Smooth muscle cell (in vitro differentiated cells): ENCODE results near the gene DUSP11. TPM values are rescaled to one million over a fixed set of nuclear protein-coding genes. Genes with fewer than 3 reads are reported as not detected.

Experiments used
- DNase-seq: peaks from one replicate; lab custom pipeline; 2025; ENCODE audit not compliant: unreplicated experiment; lab: John Stamatoyannopoulos, UW
- H2AFZ ChIP-seq: fragments of 200-600 bp; sonication (generic); 2 replicates; pipeline ENCODE4 v1.6.0; 2016; ENCODE audit warnings: antibody characterized with exemption, low read depth, mild to moderate bottlenecking
- H3F3A ChIP-seq: fragments of 200-600 bp; sonication (generic); 2 replicates; pipeline ENCODE4 v1.6.0; 2017; ENCODE audit warnings: antibody characterized with exemption, low read depth
- H3K27ac ChIP-seq: fragments of 200-600 bp; sonication (generic); 2 replicates; pipeline ENCODE4 v1.5.1; 2016; ENCODE audit warnings: low read depth, mild to moderate bottlenecking
- H3K27me3 ChIP-seq: fragments of 200-600 bp; sonication (generic); 2 replicates; pipeline ENCODE4 v1.6.1; 2016; ENCODE audit warnings: low read depth, mild to moderate bottlenecking
- H3K36me3 ChIP-seq: fragments of 200-600 bp; sonication (generic); 2 replicates; pipeline ENCODE4 v1.5.1; 2016; ENCODE audit warnings: low read depth
- H3K4me1 ChIP-seq: fragments of 200-600 bp; sonication (generic); 2 replicates; pipeline ENCODE4 v1.5.1; 2016; ENCODE audit warnings: low read depth
- H3K4me2 ChIP-seq: fragments of 200-600 bp; sonication (generic); 2 replicates; pipeline ENCODE4 v1.6.0; 2016; ENCODE audit warnings: mild to moderate bottlenecking
- H3K4me3 ChIP-seq: fragments of 200-600 bp; sonication (generic); 2 replicates; pipeline ENCODE4 v1.5.1; 2016; ENCODE audit warnings: mild to moderate bottlenecking
- H3K79me2 ChIP-seq: fragments of 200-600 bp; sonication (generic); 2 replicates; pipeline ENCODE4 v1.6.0; 2016; ENCODE audit warnings: low read depth, mild to moderate bottlenecking
- H3K9ac ChIP-seq: fragments of 200-600 bp; sonication (generic); 2 replicates; pipeline ENCODE4 v1.6.0; 2016; ENCODE audit warnings: low read depth
- H3K9me3 ChIP-seq: fragments of 200-600 bp; sonication (generic); replicated peaks from 2 replicates; pipeline ENCODE4 v1.5.1; 2016; ENCODE audit warnings: low read depth
- H4K20me1 ChIP-seq: fragments of 200-600 bp; sonication (generic); 2 replicates; pipeline ENCODE4 v1.6.0; 2016; ENCODE audit warnings: low read depth
- WGBS: methylation state at CpG from one replicate; pipeline ENCODE4 v1.1.7; 2016; ENCODE audit warnings: low lambda C conversion rate; 5-methylcytosine and 5-hydroxymethylcytosine counted together
- polyA plus RNA-seq: library from polyadenylated mRNA; unstranded; fragments of >200 nt; fragmentation: Nextera tagmentation; extraction: Ambion mirVana; gene quantifications from 2 replicates; pipeline ENCODE4 v1.2.1, GENCODE V29; 2016
- total RNA-seq: library from RNA; depleted of rRNA; stranded (reverse); fragments of >200 nt; gene quantifications from 2 replicates; pipeline ENCODE4 v1.2.3, GENCODE V29; 2014
- TF ChIP-seq, protein P1 (sequence below): fragments of 200-600 bp; sonication (generic); IDR thresholded peaks from 2 replicates; pipeline ENCODE4 v1.5.1; 2017; ENCODE audit warnings: borderline replicate concordance, mild to moderate bottlenecking, antibody characterized with exemption; ENCODE audit not compliant: insufficient read depth, poor library complexity, severe bottlenecking

DUSP11 gene
- total and polyA plus RNA-seq, 2 experiments from 2014 or later = 43.7 to 70.3 TPM

DNA sequence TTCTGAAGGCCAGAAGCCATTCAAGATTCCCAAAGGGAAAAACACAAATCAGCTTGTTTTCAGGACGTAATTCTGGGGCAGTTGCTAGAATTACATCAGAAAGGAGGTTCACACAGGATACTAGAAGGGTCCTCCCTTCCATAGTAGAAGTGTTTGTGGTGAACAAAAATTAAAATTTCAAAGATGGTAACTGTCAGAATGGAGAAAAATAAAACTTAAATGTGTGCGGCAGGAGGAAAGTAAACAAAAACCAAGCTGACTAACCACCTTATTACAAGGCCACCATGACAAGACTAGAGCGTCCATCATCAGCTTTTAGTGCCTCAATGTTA, 33.1 kb downstream of the DUSP11 start:
- H3K4me2 ChIP-seq = no peak overlapping the region
- no peaks in the 10 kb centered on the region for H3K9me3 ChIP-seq
- 99% methylated on average over 3 of the region's 3 CpGs for WGBS
- no peak overlapping the region for H3K9ac ChIP-seq
- H3K27me3 ChIP-seq = no peaks in the 10 kb centered on the region
- H3K4me1 ChIP-seq = no peaks in the 10 kb centered on the region
- no peaks in the 10 kb centered on the region for H4K20me1 ChIP-seq
- H3F3A ChIP-seq = no peaks in the 10 kb centered on the region
- no peak for DNase-seq
- no peak overlapping the region for H2AFZ ChIP-seq
- no peak overlapping the region for H3K4me3 ChIP-seq
- no peak overlapping the region for H3K27ac ChIP-seq
- TF ChIP-seq, protein P1, sequence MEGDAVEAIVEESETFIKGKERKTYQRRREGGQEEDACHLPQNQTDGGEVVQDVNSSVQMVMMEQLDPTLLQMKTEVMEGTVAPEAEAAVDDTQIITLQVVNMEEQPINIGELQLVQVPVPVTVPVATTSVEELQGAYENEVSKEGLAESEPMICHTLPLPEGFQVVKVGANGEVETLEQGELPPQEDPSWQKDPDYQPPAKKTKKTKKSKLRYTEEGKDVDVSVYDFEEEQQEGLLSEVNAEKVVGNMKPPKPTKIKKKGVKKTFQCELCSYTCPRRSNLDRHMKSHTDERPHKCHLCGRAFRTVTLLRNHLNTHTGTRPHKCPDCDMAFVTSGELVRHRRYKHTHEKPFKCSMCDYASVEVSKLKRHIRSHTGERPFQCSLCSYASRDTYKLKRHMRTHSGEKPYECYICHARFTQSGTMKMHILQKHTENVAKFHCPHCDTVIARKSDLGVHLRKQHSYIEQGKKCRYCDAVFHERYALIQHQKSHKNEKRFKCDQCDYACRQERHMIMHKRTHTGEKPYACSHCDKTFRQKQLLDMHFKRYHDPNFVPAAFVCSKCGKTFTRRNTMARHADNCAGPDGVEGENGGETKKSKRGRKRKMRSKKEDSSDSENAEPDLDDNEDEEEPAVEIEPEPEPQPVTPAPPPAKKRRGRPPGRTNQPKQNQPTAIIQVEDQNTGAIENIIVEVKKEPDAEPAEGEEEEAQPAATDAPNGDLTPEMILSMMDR = no peak
- H3K36me3 ChIP-seq = peaks cover 12% of the 10 kb centered on the region
- H3K79me2 ChIP-seq = no peaks in the 10 kb centered on the region

DNA sequence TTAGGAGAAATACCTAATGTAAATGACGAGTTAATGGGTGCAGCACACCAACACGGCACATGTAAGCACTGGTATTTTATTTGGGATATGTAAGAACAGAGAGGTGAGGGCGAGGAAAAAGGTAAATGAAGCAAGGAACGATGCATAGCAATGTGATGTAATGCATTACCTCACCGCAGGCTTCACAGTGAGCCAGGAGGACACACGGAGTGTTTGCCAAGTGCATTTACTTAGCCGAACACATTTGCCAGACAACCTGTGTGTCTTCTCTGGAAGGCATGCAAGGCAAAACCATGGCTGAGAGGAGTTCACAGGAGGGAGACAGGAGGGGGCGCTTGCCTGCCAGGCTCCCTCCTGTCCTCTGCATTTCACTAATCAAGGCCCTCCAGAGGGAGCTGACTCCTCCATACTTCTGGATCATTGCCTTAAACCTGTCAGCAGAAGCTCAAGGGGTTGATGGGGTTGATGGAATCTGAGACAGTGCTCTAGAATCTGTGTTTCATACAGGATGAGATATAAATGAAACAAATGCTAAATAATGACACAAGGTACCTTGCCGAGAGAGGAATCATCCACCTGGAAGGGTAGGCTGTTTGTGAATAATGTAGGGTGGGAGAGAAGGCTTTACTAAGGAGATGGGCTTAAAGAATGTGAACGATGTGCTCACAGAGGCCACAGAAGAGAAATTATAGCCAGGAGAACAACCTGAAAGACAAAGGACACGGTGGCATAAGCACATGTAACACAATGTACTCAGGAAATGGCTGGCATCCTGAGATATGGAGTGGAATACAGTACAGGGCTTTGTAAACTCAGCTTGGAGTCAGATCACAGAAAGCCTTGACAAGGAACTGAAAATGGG, 33.7 kb downstream of the DUSP11 start:
- DNase-seq = no peak
- Histone ChIP-seq H3K4me1 (no peaks in the 10 kb centered on the region), H3K27me3 (no peaks in the 10 kb centered on the region), H3K9me3 (no peaks in the 10 kb centered on the region), H3K4me3 (no peak overlapping the region), H3K9ac (no peak overlapping the region), H4K20me1 (no peaks in the 10 kb centered on the region), H3K79me2 (no peaks in the 10 kb centered on the region), H2AFZ (no peak overlapping the region), H3K27ac (no peak overlapping the region), H3K4me2 (no peak overlapping the region), H3K36me3 (peaks cover 12% of the 10 kb centered on the region), H3F3A (no peaks in the 10 kb centered on the region)
- 97% methylated on average over 11 of the region's 11 CpGs for WGBS
- TF ChIP-seq, protein P1 = no peak

DNA sequence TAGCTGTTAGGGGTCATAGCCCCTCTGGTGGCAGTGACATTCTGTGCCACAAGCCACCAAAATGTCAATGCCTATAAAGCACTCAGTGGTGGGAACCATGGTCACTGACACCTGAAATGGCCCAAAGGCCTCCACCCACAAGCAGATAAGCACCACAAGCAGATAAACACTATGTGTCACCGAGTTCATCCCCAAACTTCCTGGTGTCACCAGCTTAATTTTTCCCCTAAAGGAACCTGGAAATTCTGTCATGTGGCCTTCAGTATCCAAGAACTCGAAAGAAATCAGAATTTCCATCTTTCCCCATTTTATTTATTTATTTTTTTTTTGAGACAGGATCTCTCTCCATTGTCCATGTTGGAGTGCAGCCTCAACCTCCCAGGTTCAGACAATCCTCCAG, 39.1 kb downstream of the DUSP11 start:
- TF ChIP-seq, protein P1 = no peak
- H3K4me2 ChIP-seq = no peak overlapping the region

DNA sequence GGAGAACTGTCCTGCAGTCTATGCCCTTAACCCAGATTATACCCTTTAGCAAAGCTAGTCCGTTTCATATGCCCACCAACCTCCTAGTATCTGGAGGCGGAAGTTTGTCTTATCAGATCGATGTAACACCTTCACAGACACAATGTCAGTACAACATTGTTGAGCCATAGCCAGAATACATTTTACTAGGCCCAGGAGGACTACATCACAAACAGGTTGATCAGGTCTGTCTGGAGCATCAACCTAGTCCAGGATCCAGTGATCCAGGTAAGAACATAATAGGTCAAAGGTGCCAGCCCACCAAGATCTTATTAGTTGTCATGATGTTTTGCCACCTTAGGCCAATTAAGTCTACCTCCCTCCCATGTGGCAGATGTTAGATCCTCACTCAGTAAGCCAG, 40.8 kb downstream of the DUSP11 start:
- Histone ChIP-seq H3K9ac (no peak overlapping the region), H2AFZ (no peak overlapping the region), H3F3A (no peaks in the 10 kb centered on the region), H3K4me1 (peaks cover 9% of the 10 kb centered on the region), H3K4me2 (no peak overlapping the region), H3K27me3 (no peaks in the 10 kb centered on the region), H4K20me1 (no peaks in the 10 kb centered on the region), H3K79me2 (peaks cover 13% of the 10 kb centered on the region), H3K27ac (no peak overlapping the region), H3K9me3 (no peaks in the 10 kb centered on the region), H3K4me3 (no peak overlapping the region), H3K36me3 (peaks cover 3% of the 10 kb centered on the region)
- TF ChIP-seq, protein P1 = no peak
- WGBS = 83% methylated on average over 3 of the region's 3 CpGs
- no peak for DNase-seq

More for the DNA sequence above, 39.1 kb downstream of the DUSP11 start:
- no peak for DNase-seq
- Histone ChIP-seq H3K9me3 (no peaks in the 10 kb centered on the region), H3K36me3 (peaks cover 6% of the 10 kb centered on the region), H3K4me3 (no peak overlapping the region), H3K79me2 (peaks cover 7% of the 10 kb centered on the region), H3K4me1 (peaks cover 8% of the 10 kb centered on the region), H3K9ac (no peak overlapping the region), H3K27me3 (no peaks in the 10 kb centered on the region), H4K20me1 (no peaks in the 10 kb centered on the region), H2AFZ (no peak overlapping the region), H3F3A (no peaks in the 10 kb centered on the region), H3K27ac (no peak overlapping the region)
- WGBS = 82% methylated on average over 2 of the region's 2 CpGs
